Ureter (tissue), 1 donor: ENCODE measurements around the gene PCMTD2. TPM values are rescaled to one million over a fixed set of nuclear protein-coding genes. Genes with fewer than 3 reads are reported as not detected.
"Not testable (repeated sequence)": the region's sequence is repeated elsewhere in the genome, so short reads cannot be mapped to it uniquely, and the experiment has no call there.

Experiments used
- DNase-seq: peaks from one replicate; pipeline ENCODE4 v3.0.0-alpha.2; 2020; ENCODE audit warnings: low spot score
- total RNA-seq: library from RNA; stranded (reverse); gene quantifications from one replicate; pipeline ENCODE4 v1.2.4, GENCODE V29; 2023
- donor health status: DM: yes; HTN: yes; CAD: no.

The PCMTD2 gene
- total RNA-seq, 1 donor from 2014 or later: 58.2 TPM

DNA sequence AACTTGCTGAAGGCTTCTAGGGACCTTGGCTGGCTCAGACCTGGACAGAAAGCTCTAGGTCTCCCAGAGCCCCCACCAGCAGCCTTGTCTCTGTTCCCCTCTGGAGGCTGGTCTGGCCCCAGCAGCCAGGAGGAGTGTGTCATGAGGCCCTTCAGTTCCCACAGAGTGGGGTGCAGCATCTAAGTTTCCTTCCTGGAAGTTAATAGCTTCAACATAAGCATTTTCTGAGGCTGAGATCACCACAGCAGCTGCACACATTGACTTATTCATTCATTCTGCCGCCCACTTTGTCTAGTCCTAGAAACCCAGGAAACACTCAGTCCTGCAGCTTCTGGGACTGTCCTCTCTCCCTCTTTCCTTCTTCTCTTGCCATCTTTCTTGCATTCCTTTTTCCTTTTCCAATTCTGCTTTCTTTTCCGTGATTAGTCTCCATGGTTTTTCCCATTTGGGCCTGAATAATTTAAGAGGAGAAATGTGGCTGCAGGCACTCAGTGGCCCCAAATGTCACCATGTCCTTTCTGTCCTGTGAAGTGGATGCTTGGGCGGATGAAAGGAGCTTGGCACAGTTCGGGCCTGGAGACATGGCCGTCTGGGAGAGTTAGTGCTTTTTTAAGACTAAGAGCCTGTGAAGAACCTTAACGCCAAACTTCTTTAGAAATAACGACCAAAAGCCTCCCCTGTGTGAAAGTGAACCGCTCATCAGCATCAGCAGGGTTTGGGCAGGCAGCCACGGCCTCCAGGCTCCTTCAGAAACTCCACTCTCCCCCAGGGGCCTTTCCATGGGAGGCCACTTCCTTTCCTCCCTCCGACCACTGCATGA is 31.0 kb upstream of the PCMTD2 start:
- no peak for DNase-seq

DNA sequence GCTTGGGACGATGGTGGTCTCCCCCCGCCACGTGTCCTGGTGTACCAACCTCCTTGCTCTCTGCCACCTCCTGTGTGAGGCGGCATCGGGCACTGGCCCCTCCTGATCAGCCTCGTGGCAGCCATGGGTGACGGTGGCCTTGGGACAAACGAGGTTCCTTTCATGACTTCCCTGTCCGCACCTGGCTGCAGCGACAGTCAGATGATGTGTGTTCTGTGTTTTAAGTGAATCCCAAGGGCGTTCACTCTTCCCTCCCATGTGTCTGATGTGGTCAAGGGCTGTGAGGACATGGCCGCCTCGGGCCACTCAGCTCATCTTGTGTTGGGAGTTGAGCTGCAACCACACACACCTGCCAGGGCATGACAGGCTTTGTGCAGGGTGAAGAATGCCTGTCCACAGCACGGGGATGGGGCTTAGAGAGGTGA is 30.4 kb upstream of the PCMTD2 start:
- DNase-seq: no peak

DNA sequence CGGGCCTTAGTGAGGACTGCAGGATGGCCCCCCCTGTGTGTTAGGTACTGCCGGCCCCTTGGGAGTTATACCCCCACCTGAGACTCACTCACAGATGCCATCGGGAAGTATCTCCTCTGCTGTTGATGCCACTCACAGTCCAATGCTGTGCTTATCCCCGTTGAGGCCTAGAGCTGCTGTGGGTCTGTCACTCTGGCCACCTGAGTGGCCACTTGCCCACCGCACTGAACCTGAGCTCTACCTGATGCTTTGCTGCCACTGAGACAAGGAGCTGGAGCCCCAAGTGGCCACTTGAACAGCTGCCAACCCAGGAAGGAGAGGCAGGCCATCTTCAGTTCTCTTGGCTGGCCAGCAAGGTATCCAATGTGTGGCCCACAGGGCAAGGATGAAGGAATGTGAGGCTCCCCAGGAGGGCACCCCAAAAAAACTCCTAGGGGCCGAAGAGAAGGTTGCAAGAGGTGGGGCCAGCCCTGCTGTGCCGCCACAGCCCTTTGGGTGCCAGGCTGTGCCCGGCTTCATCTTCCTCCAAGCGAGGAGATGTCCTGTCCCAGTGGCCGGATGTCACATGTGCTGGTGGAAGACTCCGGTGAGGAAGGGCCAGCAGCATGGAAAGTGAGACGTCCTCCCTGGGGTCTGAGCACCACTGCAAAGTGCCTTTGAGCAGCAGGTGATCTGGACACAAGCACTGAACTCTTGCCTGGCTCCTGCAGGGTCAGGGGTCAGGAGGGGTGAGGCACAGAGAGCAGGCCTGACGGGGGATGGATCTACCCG is 29.5 kb upstream of the PCMTD2 start:
- no peak for DNase-seq

DNA sequence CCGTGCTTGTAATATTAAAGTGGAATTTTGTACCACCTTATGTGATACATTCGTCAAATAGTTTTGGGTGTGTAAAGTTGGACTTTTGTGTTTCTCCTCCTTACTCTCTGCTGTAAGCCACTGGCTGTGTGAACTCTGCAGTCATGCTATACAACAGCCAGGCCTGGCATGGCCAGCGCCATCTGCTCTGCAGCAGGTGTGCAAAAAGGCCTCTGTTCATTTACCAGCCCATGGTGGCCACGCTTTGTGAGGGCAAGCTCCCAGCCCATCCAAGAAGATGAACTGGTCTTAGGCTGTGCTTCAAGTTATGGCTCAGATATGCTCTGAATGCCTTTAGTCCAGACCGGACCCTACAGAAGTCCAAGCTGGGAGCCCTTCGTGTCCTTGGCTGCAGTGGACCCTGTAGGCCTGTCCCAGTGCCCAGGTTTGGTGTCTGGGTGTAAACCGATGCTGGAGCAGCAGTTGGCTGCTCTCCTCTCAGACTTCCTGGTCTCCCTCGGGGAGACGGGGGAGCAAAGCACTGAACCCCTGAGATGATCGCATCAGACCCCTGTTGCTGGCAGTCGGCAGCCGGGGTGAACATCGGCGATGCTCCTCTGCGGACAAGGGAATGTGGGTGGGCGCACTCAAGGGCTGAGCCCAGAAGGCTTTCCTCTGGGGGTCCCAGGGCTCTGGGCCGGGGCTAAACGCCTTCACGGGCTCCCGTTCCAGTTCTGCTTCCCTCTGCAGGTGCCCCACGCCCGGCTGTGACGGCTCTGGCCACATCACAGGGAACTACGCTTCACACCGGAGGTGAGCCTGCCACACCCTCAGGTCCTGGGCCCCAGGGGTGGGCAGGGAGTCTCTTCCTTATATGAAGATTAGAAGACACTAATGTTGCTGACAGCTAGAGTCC is 28.6 kb upstream of the PCMTD2 start:
- DNase-seq: no peak

DNA sequence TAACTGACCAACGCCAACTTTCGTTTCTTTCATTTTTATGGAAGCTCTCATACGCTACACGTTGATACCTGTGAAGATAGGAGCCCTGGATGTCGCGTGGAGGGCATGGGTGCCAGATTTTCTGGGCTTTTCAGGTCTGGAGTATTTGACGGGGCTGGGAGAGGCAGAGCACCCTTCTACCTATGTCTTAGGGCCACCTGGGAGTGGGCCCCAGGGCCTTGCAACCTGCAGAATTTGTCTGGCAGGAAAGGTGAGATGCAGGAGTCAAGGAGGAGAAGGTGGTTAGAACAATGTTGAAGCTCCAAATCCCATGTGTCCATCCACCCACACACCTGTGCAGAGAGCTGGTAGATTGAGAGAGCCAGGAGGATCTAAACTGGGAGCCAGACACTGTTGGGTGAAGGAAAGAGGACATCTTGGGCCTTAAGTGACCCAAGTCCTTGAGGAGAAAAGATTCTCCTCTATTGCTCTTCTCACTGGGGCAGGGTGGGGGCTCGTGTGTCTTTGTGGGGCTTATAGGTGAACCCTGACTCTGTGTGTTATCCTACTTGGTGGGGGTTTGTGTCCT is 27.4 kb upstream of the PCMTD2 start:
- DNase-seq: no peak

DNA sequence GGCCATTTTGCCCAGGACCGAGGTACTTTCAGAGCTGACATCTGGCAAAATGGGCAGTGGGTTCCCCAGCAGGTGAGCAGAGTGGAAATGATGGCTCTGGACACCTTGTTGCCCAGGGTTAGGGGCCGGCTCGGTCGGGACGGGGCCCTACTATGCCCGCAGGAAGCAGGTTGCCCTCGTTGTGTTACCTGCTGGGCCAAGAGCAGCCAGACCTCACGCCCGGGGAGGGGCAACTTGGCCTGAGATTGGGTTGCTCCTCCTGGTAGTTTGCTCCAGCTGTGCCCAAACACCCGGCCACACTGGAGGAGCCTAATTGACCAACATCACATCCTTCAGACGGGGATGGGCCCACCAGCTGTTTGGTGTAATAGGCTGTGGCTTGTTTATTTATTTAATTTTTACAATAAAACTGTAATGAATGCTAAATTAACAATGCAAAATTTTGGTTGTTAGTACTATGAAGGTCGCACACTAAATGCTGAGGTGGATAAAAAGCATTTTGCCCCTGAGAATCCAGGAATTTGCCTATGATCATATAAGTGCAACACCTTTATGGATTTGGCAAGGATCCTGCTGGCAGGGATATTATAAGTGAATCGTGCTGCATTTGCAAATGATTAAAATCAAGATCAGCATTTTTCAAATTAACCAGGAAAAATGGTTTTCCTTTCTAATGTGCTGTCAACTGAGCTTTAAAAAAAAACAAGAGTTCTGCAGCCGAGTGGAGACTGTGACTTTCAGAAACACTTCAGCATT is 26.6 kb upstream of the PCMTD2 start:
- no peak for DNase-seq

DNA sequence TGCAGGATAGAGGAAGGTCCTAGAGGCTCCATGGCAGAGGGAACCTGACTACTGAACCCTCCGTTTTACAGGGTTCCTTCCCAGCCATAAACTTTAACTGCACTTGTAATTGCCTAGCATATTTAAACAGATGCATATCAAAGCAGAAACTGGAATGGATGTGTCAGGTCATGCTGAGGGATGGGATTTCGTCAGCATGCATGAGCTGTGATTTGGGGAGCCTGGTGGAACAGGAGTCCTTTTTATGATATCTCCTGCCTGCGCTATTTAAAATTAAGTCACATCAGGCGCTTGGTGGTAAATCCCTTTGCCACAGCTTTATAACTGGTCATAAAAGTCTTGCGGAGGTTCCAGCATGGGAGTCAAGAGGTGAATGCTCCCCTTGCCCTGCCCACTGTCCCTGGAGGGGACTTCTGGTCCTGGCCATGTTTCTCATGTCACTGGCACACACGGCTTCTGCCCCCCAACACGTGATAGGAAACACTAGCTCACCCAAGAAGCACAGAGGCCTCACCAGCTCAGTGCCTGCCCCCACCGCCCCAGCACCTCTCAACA is 26.0 kb upstream of the PCMTD2 start:
- DNase-seq: no peak

DNA sequence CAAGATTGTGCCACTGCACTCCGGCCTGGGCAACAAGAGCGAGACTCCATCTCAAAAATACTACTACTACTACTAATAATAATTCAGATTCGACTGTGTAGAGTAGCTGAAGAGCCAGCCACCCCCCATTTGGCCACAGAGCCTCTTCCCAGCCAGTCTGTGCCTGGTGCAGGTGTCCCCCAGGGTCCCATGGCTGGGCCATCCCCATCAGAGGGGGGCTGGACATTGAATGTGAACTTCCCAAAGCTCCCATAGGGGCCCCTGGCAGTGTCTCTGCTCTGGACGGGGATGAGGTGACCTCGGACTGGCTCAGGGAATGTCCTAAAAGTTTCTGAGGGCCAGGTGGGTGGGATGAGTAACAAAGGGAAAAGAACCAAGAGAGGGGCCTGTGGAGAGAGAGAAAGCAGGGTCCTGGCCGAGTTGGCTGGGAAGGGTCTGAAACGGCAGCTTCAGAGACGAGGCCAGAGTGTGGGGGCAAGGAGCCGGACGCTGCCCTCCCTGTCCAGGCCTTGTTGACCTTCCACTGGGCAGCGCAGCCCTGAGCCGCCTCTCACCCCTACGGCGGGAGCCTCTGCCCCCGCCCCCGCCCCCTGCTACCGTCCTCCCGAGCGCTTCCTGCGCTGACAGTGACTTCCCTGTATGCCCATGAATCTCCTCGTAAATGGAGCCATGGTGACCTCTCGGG is 24.9 kb upstream of the PCMTD2 start:
- no peak for DNase-seq

DNA sequence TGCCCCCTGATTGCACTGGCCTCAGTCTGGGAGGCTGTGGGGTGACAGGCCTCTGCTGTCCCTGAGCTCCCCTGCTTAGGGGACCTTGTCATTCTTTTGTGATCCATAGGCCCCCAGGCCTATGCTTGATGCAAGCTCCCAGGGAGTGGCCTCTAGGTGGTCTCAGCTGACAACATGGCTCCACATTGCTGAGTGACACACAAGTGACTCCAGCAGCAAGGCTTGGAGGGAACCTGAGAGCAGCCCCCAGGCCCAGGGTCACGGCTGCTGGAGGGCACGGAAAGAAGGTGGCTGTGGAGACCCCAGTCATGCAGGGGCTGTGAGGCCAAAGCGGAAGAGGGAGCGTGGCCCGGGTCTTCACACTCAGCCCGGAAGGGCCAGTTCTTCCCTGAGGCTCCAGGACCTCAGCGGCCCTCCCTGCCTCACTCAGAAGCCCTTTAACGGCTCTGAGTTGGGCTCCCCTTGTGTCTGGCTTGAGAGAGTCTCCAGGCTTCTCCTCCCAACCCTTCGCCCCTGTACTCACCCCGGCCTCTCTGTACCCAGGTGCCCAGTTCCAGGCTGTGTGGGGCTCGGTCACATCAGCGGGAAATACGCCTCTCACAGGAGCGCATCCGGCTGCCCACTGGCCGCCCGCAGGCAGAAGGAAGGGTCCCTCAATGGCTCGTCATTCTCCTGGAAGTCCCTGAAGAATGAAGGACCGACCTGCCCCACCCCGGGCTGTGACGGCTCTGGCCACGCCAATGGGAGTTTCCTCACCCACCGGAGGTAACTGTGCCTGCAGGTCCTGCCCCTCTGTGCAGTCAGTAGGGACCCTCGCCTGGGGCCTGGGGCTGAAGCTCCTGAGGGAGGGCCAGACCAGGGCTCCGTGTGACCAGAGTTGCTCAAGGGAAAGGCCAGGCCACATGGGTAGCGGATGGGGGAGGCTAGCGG is 23.7 kb upstream of the PCMTD2 start:
- DNase-seq: no peak

DNA sequence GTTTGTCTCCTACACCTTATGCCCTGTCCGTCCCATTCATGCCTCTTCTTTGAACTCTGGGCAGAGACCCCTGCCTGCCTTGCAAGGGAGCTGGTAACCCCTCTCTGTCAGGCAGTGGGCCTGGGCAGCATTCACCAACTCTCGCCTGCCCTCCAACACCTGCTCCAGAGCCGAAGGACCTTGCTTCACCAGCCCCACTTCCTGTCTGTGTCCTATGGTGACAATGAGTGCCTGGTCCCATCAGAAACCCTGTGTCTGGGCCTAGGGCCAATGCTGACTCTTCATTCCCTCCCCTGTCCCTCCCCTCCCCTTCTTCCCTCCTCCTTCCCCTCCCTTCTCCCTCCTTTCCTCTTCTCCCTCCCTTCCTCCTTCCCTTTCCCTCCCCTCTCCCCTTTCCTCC is 22.8 kb upstream of the PCMTD2 start:
- no peak for DNase-seq

DNA sequence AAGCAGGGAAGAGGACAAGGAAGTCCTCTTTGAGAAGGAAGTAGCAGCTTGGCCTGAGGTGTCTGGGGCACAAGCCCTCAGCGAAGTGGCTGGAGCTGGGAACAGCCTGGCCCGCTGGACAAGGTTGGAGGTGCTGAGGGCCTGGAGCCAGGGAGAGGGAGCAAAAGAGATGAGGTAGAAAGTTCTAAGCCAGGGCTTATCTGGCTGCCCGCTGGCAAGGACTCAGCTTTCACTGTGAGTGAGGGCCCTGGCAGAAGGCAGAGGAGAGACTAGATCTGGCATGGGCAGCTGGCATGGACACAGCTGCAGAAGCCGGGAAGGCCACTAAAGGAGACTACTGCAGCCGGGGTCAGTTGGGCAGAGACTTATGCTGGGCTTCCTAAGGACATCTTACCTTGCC is 21.8 kb upstream of the PCMTD2 start:
- DNase-seq: no peak

DNA sequence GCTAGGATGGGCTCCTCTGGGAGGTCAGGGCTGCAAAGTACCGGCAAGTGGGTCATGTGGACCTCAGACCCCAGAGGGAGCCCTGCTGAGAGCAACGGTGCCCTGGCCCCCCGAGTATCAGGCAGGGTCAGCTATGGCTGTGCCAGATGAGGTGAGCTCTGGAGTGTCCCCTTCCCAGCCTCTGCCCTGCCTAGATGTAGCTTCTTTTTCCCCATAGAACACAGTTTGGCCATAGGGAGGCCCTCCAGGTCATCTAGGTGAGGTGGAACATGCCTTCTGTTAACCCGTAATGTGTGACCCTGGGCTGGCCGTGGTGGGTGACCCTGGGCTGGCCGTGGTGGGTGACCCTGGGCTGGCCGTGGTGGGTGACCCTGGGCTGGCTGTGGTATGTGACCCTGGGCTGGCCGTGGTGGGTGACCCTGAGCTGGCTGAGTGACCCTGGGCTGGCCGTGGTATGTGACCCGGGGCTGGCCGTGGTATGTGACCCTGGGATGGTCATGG is 21.2 kb upstream of the PCMTD2 start:
- DNase-seq: no peak

DNA sequence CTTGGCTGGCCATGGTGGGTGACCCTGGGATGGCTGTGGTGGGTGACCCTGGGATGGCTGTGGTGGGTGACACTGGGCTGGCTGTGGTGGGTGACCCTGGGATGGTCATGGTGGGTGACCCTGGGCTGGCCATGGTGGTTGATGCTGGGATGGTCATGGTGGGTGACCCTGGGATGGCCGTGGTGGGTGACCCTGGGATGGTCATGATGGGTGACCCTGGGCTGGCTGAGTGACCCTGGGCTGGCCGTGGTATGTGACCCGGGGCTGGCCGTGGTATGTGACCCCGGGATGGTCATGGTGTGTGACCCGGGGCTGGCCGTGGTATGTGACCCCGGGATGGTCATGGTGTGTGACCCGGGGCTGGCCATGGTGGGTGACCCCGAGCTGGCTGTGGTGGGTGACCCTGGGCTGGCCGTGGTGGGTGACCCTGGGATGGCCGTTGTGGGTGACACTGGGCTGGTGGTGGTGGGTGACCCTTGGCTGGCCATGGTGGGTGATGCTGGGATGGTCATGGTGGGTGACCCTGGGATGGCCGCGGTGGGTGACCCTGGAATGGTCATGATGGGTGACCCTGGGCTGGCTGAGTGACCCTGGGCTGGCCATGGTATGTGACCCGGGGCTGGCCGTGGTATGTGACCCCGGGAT is 20.5 kb upstream of the PCMTD2 start:
- not testable (repeated sequence) for DNase-seq

DNA sequence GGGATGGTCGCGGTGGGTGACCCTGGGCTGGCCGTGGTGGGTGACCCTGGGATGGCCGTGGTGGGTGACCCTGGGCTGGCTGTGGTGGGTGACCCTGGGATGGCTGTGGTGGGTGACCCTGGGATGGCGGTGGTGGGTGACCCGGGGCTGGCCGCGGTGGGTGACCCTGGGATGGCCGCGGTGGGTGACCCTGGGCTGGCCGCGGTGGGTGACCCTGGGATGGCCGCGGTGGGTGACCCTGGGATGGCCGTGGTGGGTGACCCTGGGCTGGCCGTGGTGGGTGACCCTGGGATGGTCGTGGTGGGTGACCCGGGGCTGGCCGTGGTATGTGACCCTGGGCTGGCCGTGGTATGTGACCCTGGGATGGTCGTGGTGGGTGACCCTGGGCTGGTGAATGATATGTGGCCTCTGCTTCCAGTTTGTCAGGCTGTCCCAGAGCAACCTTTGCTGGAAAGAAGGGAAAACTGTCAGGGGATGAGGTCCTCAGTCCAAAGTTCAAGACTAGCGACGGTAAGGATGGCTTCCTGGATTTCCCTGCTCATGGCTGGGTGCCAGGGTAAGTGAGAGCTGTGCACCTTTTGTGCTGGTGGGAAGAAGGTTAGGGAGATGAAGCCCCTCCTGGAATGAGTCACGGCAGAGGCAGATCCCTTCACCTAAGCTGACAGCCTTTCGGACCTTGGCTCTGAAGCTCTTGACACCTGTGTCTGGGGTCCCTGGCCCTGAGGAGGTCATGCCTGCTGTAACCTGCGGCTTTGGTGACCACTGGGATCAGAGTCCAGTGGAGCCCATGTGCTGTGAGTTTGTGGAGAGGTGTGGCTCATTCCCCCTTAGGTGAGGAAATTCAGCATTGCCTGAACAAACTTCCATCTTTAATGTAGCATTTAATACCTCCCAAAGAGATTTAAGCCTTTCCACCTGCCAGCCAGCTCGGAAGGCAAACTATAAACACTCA is 19.1 kb upstream of the PCMTD2 start:
- DNase-seq: no peak

DNA sequence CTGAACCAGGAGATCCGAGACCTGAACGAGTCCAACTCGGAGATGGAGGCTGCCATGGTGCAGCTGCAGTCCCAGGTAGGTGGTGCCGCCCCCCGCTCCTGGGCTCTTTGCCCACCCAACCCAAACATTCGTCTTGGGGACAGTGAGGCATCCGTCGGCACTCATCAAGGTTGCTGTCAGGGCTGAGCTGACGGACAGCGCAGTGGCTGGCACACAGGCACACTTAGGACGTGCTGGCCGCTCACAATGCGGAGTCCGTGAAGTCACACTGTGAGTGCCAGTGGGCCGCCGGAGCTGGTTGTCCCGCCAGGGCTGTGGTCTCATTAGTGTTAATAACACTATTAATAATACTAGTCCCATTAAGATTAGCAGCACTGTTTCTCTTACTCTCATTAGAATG is 18.2 kb upstream of the PCMTD2 start:
- DNase-seq: no peak

DNA sequence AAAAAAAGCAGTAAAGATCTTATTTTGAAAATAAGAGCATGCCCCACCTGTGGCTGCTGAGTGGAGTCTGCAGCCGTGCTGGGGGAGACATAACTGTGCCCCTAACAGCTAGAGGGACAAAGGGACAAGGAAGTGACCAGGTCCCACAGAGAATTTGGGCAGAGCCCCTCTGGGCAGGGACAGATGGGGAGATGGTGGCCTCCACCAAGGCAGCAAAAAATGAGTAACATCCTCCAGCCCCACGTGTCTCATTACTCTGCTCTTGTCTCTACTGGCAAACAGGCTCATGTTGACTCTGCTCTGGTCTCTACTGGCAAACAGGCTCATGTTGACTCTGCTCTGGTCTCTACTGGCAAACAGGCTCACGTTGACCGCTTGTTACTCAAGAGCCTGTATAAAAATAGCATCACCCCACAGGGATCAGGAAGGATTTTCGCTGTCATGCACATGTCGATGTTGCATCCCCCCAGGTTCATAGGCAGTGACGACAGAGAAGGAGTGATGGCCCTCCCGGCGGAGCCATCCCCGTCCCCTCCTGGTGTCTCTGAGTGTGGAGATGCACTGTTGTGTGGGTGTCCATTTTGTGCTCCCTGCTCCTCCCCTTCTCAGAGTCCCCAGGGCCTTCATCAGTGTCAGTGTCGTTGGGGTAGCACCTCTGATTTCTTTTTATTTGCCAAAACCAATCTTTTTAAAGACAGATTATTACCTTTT is 17.3 kb upstream of the PCMTD2 start:
- DNase-seq: no peak
